IMR-90 (cell line): ENCODE data around the gene UNC5B. TPM values are rescaled to one million over a fixed set of nuclear protein-coding genes. Genes with fewer than 3 reads are reported as not detected.

Experiments used
- ATAC-seq: fragments of 200-7000 bp; cut with Tn5 transposase; 2 replicates; pipeline ENCODE4 v1.9.1; 2020; ENCODE audit warnings: low read depth, mild to moderate bottlenecking, moderate library complexity
- BruUV-seq: library from RNA; stranded (reverse); fragments of 400-500 nt; replicated peaks from 2 replicates; lab custom pipeline; 2021; lab: Mats Ljungman, UMichigan
- CTCF ChIA-PET: fragments of 300-600 bp; formaldehyde crosslinking; extraction: SDS; loops from one replicate; lab custom pipeline; 2021; ENCODE audit warnings: antibody characterized with exemption; lab: Yijun Ruan, JAX
- POLR2A ChIA-PET: fragments of 300-600 bp; sonication (Branson Sonifier 250); formaldehyde crosslinking; loops from one replicate; lab custom pipeline; 2022; ENCODE audit warnings: antibody characterized with exemption; ENCODE audit not compliant: unreplicated experiment; lab: Charles Lee
- DNase-seq: peaks from one replicate; pipeline ENCODE4 v3.0.0; 2013
- H2AFZ ChIP-seq: replicated peaks from 2 replicates; pipeline ENCODE3; 2013; ENCODE audit warnings: low read length, mild to moderate bottlenecking; ENCODE audit not compliant: poor library complexity
- H2AK5ac ChIP-seq: 2 replicates; pipeline ENCODE4 v1.6.1; 2013; ENCODE audit warnings: low read depth, low read length, inconsistent platforms
- H2AK9ac ChIP-seq: replicated peaks from 2 replicates; pipeline ENCODE3; 2013; ENCODE audit warnings: mild to moderate bottlenecking, low read depth, low read length, moderate library complexity; ENCODE audit not compliant: poor library complexity
- H2BK120ac ChIP-seq: 2 replicates; pipeline ENCODE4 v1.6.1; 2013; ENCODE audit warnings: low read depth, low read length, inconsistent platforms
- H2BK15ac ChIP-seq: 3 replicates; pipeline ENCODE4 v1.6.1; 2013; ENCODE audit warnings: low read depth, low read length, inconsistent platforms
- H2BK20ac ChIP-seq: 2 replicates; pipeline ENCODE4 v1.6.1; 2013; ENCODE audit warnings: low read depth, mild to moderate bottlenecking, inconsistent platforms, low read length, moderate library complexity
- H2BK5ac ChIP-seq: 2 replicates; pipeline ENCODE4 v1.6.1; 2013; ENCODE audit warnings: mild to moderate bottlenecking, low read depth, low read length, inconsistent platforms; ENCODE audit not compliant: poor library complexity, severe bottlenecking
- H3K14ac ChIP-seq: replicated peaks from 2 replicates; pipeline ENCODE4 v1.6.1; 2013; ENCODE audit warnings: low read depth, low read length, inconsistent platforms
- H3K18ac ChIP-seq: 2 replicates; pipeline ENCODE4 v1.6.1; 2013; ENCODE audit warnings: low read depth, low read length, control low read depth
- H3K23ac ChIP-seq: 2 replicates; pipeline ENCODE4 v1.6.1; 2013; ENCODE audit warnings: low read depth, low read length, inconsistent platforms
- H3K27ac ChIP-seq: 2 replicates; pipeline ENCODE4 v1.5.1; 2013; ENCODE audit warnings: mild to moderate bottlenecking, control low read depth, low read length; ENCODE audit not compliant: insufficient read depth
- H3K27me3 ChIP-seq: 2 replicates; pipeline ENCODE4 v1.6.1; 2013; ENCODE audit warnings: low read length; ENCODE audit not compliant: control insufficient read depth, insufficient read depth
- H3K36me3 ChIP-seq: 2 replicates; pipeline ENCODE4 v1.6.1; 2013; ENCODE audit warnings: low read length, mixed read lengths; ENCODE audit not compliant: control insufficient read depth, insufficient read depth
- H3K4ac ChIP-seq: 2 replicates; pipeline ENCODE4 v1.6.1; 2013; ENCODE audit warnings: low read depth, low read length, inconsistent platforms
- H3K4me1 ChIP-seq: 2 replicates; pipeline ENCODE4 v1.6.1; 2013; ENCODE audit warnings: low read length, mixed read lengths; ENCODE audit not compliant: control insufficient read depth, insufficient read depth
- H3K4me2 ChIP-seq: 2 replicates; pipeline ENCODE4 v1.6.1; 2013; ENCODE audit warnings: low read depth, mild to moderate bottlenecking, control low read depth, low read length, moderate library complexity
- H3K4me3 ChIP-seq: 2 replicates; pipeline ENCODE4 v1.5.1; 2013; ENCODE audit warnings: low read depth, mild to moderate bottlenecking, control low read depth, low read length, moderate library complexity; ENCODE audit not compliant: insufficient read depth
- H3K56ac ChIP-seq: 2 replicates; pipeline ENCODE4 v1.6.1; 2013; ENCODE audit warnings: low read length, inconsistent platforms; ENCODE audit not compliant: insufficient read depth; ENCODE audit errors: extremely low read depth
- H3K79me1 ChIP-seq, 2 experiments: 2 replicates each; pipeline ENCODE4 v1.6.1; 2013; ENCODE audit warnings: low read length in 2 of 2, inconsistent platforms in 1 of 2, low read depth in 1 of 2
- H3K9ac ChIP-seq: 2 replicates; pipeline ENCODE4 v1.6.1; 2013; ENCODE audit warnings: low read depth, low read length, control low read depth
- H3K9me1 ChIP-seq: 2 replicates; pipeline ENCODE4 v1.6.1; 2013; ENCODE audit warnings: low read length, inconsistent platforms; ENCODE audit not compliant: insufficient read depth
- H3K9me3 ChIP-seq: 2 replicates; pipeline ENCODE4 v1.6.1; 2013; ENCODE audit warnings: low read length; ENCODE audit not compliant: control insufficient read depth, insufficient read depth
- H4K20me1 ChIP-seq: 2 replicates; pipeline ENCODE4 v1.6.1; 2013; ENCODE audit warnings: low read length, inconsistent platforms; ENCODE audit not compliant: insufficient read depth
- H4K5ac ChIP-seq: 2 replicates; pipeline ENCODE4 v1.6.1; 2013; ENCODE audit warnings: mild to moderate bottlenecking, low read depth, low read length, control low read depth
- H4K8ac ChIP-seq, 2 experiments: 2 replicates each; pipeline ENCODE4 v1.6.1; 2013; ENCODE audit warnings: low read depth in 2 of 2, low read length in 2 of 2, control low read depth in 1 of 2, inconsistent platforms in 1 of 2
- H4K91ac ChIP-seq: 2 replicates; pipeline ENCODE4 v1.6.1; 2013; ENCODE audit warnings: low read depth, low read length, inconsistent platforms; ENCODE audit not compliant: insufficient read depth
- CHD1 ChIP-seq: IDR thresholded peaks from 2 replicates; pipeline ENCODE4 v1.6.1; 2012; ENCODE audit warnings: low read depth, low read length, improper control_type of control experiment
- FOS ChIP-seq: fragments of 150-350 bp; IDR thresholded peaks from 2 replicates; pipeline ENCODE4 v1.6.1; 2016; ENCODE audit warnings: low read depth, low read length
- MAFK ChIP-seq: IDR thresholded peaks from 2 replicates; pipeline ENCODE4 v1.6.1; 2012; ENCODE audit warnings: low read depth, low read length, improper control_type of control experiment
- MAZ ChIP-seq: IDR thresholded peaks from 2 replicates; pipeline ENCODE4 v1.6.1; 2012; ENCODE audit warnings: low read depth, mild to moderate bottlenecking, low read length, improper control_type of control experiment, moderate library complexity, borderline replicate concordance
- MXI1 ChIP-seq: IDR thresholded peaks from 2 replicates; pipeline ENCODE4 v1.6.1; 2012; ENCODE audit warnings: low read depth, mild to moderate bottlenecking, low read length, moderate library complexity, borderline replicate concordance
- NFE2L2 ChIP-seq: fragments of 150-350 bp; IDR thresholded peaks from 2 replicates; pipeline ENCODE4 v1.6.1; 2016; ENCODE audit warnings: low read depth, mild to moderate bottlenecking, low read length
- POLR2A ChIP-seq: IDR thresholded peaks from 2 replicates; pipeline ENCODE4 v1.6.1; 2012; ENCODE audit warnings: mild to moderate bottlenecking, low read depth, low read length
- RFX5 ChIP-seq: IDR thresholded peaks from 2 replicates; pipeline ENCODE4 v1.8.0; 2012; ENCODE audit warnings: low read depth, mild to moderate bottlenecking, low read length, moderate library complexity
- SMC3 ChIP-seq: fragments of 150-350 bp; IDR thresholded peaks from 2 replicates; pipeline ENCODE4 v1.6.1; 2016; ENCODE audit warnings: low read depth, mild to moderate bottlenecking, antibody characterized with exemption, low read length, moderate library complexity
- WGBS, 2 experiments: methylation state at CpG; one replicate each; pipeline versions ENCODE4 v1.1.5 to v1.1.7; 2013; ENCODE audit warnings: missing lambda C conversion rate in 2 of 2; ENCODE audit not compliant: insufficient read length in 1 of 2; ENCODE audit errors: extremely low coverage in 2 of 2; 5-methylcytosine and 5-hydroxymethylcytosine counted together
- dilution Hi-C: fragments of 300-500 bp; cut with HindIII; formaldehyde crosslinking; loops from one replicate; pipeline ENCODE4 v1.14.3; 2018; ENCODE audit warnings: low sequenced_read_pairs; ENCODE audit not compliant: unreplicated experiment
- in situ Hi-C: fragments of 300-500 bp; cut with MboI; formaldehyde crosslinking; loops from 3 replicates; pipeline ENCODE4 v1.14.3; 2019; ENCODE audit warnings: low sequenced_read_pairs, inconsistent platforms, mixed read lengths
- intact Hi-C: fragments of 100-400 bp; cut with micrococcal nuclease; formaldehyde crosslinking; loops from 2 replicates; pipeline ENCODE4 v1.10.0; 2022
- polyA plus RNA-seq, 3 experiments: library from polyadenylated mRNA; depleted of rRNA; stranded (reverse); fragments of >200 nt; gene quantifications; 2 replicates each; pipeline ENCODE4 v1.2.3, GENCODE V29; 2012; ENCODE audit warnings: low replicate concordance in 1 of 3
- total RNA-seq: library from RNA; depleted of rRNA; stranded (reverse); fragments of >200 nt; gene quantifications from 2 replicates; pipeline ENCODE4 v1.2.3, GENCODE V29; 2012
- TF ChIP-seq, protein P1 (sequence below): fragments of 150-350 bp; IDR thresholded peaks from 2 replicates; pipeline ENCODE4 v1.6.1; 2017; ENCODE audit warnings: mild to moderate bottlenecking, antibody characterized with exemption, low read length, low read depth
- TF ChIP-seq, protein P2 (sequence below): conservative IDR thresholded peaks from 2 replicates; pipeline ENCODE4 v1.5.1; 2012; ENCODE audit warnings: mild to moderate bottlenecking, low read depth, low read length, improper control_type of control experiment

Gene UNC5B
- total and polyA plus RNA-seq, 2 of the 4 experiments (the other 2 are of a cell fraction) = 1.6 to 4.2 TPM

DNA sequence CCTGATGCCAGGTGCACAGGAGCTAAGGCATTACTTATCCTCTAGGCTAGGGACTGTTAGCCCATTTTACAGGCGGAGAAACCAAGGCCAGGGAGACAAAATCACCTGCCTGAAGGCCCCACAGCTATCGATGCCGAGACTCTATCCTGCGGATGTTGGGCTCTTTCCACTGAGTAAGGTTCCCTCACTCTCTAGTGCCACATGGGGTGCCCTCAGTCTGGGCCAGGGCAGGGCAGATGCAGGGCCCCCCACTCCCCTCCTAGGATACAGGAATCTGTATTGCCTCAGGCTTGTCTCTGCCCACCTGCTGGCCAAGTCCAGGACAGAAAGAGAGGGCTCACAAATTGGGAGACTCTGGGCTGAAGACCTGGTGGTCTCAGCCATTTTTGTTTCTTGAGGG lies 45.7 kb downstream of the UNC5B start:
- CTCF ChIA-PET = no interaction called here

More for the DNA sequence above, 45.7 kb downstream of the UNC5B start:
- Histone ChIP-seq H3K9ac (no peak overlapping the region), H2AK9ac (no peak overlapping the region), H4K91ac (no peak overlapping the region), H4K5ac (no peak overlapping the region), H2BK20ac (no peak overlapping the region), H2BK120ac (no peak overlapping the region), H3K36me3 (no peaks in the 10 kb centered on the region), H3K4me1 (peaks cover 27% of the 10 kb centered on the region), H3K23ac (no peak overlapping the region), H4K8ac (no peak overlapping the region), H3K4me2 (no peak overlapping the region), H3K9me1 (no peaks in the 10 kb centered on the region), H2BK15ac (no peak overlapping the region), H2BK5ac (no peak overlapping the region), H3K9me3 (no peaks in the 10 kb centered on the region), H3K18ac (no peak overlapping the region), H2AFZ (no peak overlapping the region), H3K79me1 (peaks cover 0 to 6% of the 10 kb centered on the region in 2 experiments; a peak in 1 of 4 replicates), H3K56ac (no peak overlapping the region), H3K27ac (no peak overlapping the region), H3K4ac (no peak overlapping the region), H3K4me3 (no peak overlapping the region), H2AK5ac (no peak overlapping the region), H4K20me1 (no peaks in the 10 kb centered on the region), H3K14ac (no peak overlapping the region), H3K27me3 (no peaks in the 10 kb centered on the region)
- dilution Hi-C loops (no loop called here), in situ Hi-C loops (no loop called here), intact Hi-C loops (no loop called here)
- TF ChIP-seq RFX5 = no peak
- no peak for TF ChIP-seq CHD1
- TF ChIP-seq SMC3 = no peak
- no peak for TF ChIP-seq NFE2L2
- TF ChIP-seq, protein P1, sequence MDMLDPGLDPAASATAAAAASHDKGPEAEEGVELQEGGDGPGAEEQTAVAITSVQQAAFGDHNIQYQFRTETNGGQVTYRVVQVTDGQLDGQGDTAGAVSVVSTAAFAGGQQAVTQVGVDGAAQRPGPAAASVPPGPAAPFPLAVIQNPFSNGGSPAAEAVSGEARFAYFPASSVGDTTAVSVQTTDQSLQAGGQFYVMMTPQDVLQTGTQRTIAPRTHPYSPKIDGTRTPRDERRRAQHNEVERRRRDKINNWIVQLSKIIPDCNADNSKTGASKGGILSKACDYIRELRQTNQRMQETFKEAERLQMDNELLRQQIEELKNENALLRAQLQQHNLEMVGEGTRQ = no peak
- no peak for TF ChIP-seq MXI1
- TF ChIP-seq MAZ = no peak
- TF ChIP-seq, protein P2, sequence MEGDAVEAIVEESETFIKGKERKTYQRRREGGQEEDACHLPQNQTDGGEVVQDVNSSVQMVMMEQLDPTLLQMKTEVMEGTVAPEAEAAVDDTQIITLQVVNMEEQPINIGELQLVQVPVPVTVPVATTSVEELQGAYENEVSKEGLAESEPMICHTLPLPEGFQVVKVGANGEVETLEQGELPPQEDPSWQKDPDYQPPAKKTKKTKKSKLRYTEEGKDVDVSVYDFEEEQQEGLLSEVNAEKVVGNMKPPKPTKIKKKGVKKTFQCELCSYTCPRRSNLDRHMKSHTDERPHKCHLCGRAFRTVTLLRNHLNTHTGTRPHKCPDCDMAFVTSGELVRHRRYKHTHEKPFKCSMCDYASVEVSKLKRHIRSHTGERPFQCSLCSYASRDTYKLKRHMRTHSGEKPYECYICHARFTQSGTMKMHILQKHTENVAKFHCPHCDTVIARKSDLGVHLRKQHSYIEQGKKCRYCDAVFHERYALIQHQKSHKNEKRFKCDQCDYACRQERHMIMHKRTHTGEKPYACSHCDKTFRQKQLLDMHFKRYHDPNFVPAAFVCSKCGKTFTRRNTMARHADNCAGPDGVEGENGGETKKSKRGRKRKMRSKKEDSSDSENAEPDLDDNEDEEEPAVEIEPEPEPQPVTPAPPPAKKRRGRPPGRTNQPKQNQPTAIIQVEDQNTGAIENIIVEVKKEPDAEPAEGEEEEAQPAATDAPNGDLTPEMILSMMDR = no peak
- TF ChIP-seq MAFK = no peak
- no peak for TF ChIP-seq FOS
- TF ChIP-seq POLR2A = no peak
- DNase-seq (no peak), ATAC-seq (no peak)
- POLR2A ChIA-PET = no interaction called here
- WGBS, 2 experiments = 100% methylated on average over 2 of the region's 4 CpGs; no CpG with 5 or more reads in 1 of the 2 experiments
- no TSS peak for BruUV-seq
